Panc1 (cell line): Measurements from ENCODE around the gene MAP3K14. TPM values are rescaled to one million over a fixed set of nuclear protein-coding genes. Genes with fewer than 3 reads are reported as not detected.

Source experiments
- ATAC-seq: fragments of 200-7000 bp; cut with Tn5 transposase; 2 replicates; pipeline ENCODE4 v1.9.1; 2020; ENCODE audit warnings: mild to moderate bottlenecking, moderate library complexity
- BruUV-seq: library from RNA; stranded (reverse); fragments of 400-500 nt; replicated peaks from 2 replicates; lab custom pipeline; 2021; lab: Mats Ljungman, UMichigan
- CTCF ChIA-PET: fragments of 300-600 bp; sonication (Branson Sonifier 250); formaldehyde crosslinking; loops from one replicate; lab custom pipeline; 2022; ENCODE audit warnings: antibody characterized with exemption; lab: Charles Lee
- POLR2A ChIA-PET: fragments of 300-600 bp; sonication (Branson Sonifier 250); formaldehyde crosslinking; loops from one replicate; lab custom pipeline; 2022; ENCODE audit warnings: antibody characterized with exemption; lab: Charles Lee
- DNase-seq: peaks from one replicate; pipeline ENCODE4 v3.0.0-alpha.2; 2010; ENCODE audit warnings: low read depth, low spot score
- H3K27ac ChIP-seq: 2 replicates; pipeline ENCODE4 v1.5.1; 2011; ENCODE audit warnings: mild to moderate bottlenecking, low read length, inconsistent platforms
- H3K27me3 ChIP-seq: fragments of 200-500 bp; sonication (Bioruptor generic); 2 replicates; pipeline ENCODE4 v1.6.0; 2014; ENCODE audit warnings: low read length, inconsistent platforms; ENCODE audit not compliant: control insufficient read depth, insufficient read depth
- H3K36me3 ChIP-seq: fragments of 200-500 bp; sonication (Bioruptor generic); 2 replicates; pipeline ENCODE4 v1.5.1; 2014; ENCODE audit warnings: inconsistent platforms, mild to moderate bottlenecking, low read length, moderate library complexity; ENCODE audit not compliant: control insufficient read depth, insufficient read depth
- H3K4me1 ChIP-seq: 2 replicates; pipeline ENCODE4 v1.5.1; 2011; ENCODE audit warnings: inconsistent platforms, mild to moderate bottlenecking, low read length, moderate library complexity; ENCODE audit not compliant: control insufficient read depth, insufficient read depth
- H3K4me3 ChIP-seq, 2 experiments: 2 replicates each; pipeline ENCODE4 v1.5.1; 2011 to 2012; ENCODE audit warnings: low read depth in 2 of 2, low read length in 2 of 2, mild to moderate bottlenecking in 2 of 2, inconsistent platforms in 1 of 2, moderate library complexity in 1 of 2
- H3K9me3 ChIP-seq: fragments of 200-500 bp; sonication (Bioruptor generic); 2 replicates; pipeline ENCODE4 v1.5.1; 2014; ENCODE audit warnings: low read depth, mild to moderate bottlenecking, inconsistent platforms, low read length, moderate library complexity; ENCODE audit not compliant: control insufficient read depth, insufficient read depth
- CTCF ChIP-seq: fragments of 450-650 bp; IDR thresholded peaks from 2 replicates; pipeline ENCODE4 v1.5.1; 2017; ENCODE audit warnings: mild to moderate bottlenecking
- POLR2AphosphoS5 ChIP-seq: IDR thresholded peaks from 2 replicates; pipeline ENCODE4 v1.6.1; 2012; ENCODE audit warnings: mild to moderate bottlenecking, low read depth, low read length, moderate library complexity
- SIN3A ChIP-seq: IDR thresholded peaks from 2 replicates; pipeline ENCODE4 v1.6.1; 2012; ENCODE audit warnings: low read depth, mild to moderate bottlenecking, low read length, moderate library complexity, borderline replicate concordance; ENCODE audit not compliant: insufficient read depth
- TCF7L2 ChIP-seq: IDR thresholded peaks from 2 replicates; pipeline ENCODE4 v1.6.1; 2011; ENCODE audit warnings: mild to moderate bottlenecking, low read depth, low read length, inconsistent platforms
- in situ Hi-C: cut with HindIII; loops from 2 replicates; pipeline ENCODE4 v1.10.0; 2016; ENCODE audit warnings: low sequenced_read_pairs, low pct_unique_long_range_greater_than_20kb
- intact Hi-C: fragments of 100-400 bp; cut with micrococcal nuclease; formaldehyde crosslinking; loops from one replicate; pipeline ENCODE4 v1.10.0; 2022; ENCODE audit not compliant: unreplicated experiment
- total RNA-seq: library from RNA; stranded (reverse); gene quantifications from one replicate; pipeline ENCODE4 v1.2.1, GENCODE V29; 2021; ENCODE audit not compliant: unreplicated experiment
- TF ChIP-seq, protein P1 (sequence below), 2 experiments: IDR thresholded peaks; 2 replicates each; pipeline ENCODE4 v1.6.1; 2011 to 2012; ENCODE audit warnings: low read depth in 2 of 2, control low read depth in 1 of 2, low read length in 1 of 2, mild to moderate bottlenecking in 1 of 2, moderate library complexity in 1 of 2; ENCODE audit not compliant: insufficient read depth in 1 of 2

Gene MAP3K14
- total RNA-seq, 1 experiment from 2014 or later, result 80.8 TPM

DNA sequence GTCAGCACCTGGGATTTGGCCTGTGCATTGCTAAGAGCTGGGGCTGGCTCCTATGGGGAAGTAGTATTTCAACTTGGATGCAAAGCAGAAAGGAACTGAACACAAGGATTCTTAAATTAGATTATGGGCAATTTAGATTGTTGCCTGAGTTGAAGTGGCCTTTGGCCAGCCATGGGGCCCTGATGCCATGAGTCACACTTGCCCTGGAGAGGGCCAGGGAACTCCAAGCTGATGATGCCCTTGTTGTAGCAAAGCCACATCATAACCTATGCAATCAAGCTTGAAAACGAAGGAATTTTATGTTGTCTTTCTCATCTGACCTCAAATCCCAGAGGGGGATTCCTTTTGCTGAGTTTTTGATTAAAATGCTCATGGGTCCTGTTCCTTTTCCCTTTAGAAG lies 51.0 kb downstream of the MAP3K14 start:
- Histone ChIP-seq H3K4me3 (no peak overlapping the region), H3K27me3 (no peaks in the 10 kb centered on the region), H3K4me1 (peaks cover 73% of the 10 kb centered on the region), H3K27ac (peak overlapping the region; percentile 63), H3K9me3 (no peaks in the 10 kb centered on the region), H3K36me3 (peaks cover 10% of the 10 kb centered on the region)
- DNase-seq (no peak), ATAC-seq (no peak)
- ChIA-PET CTCF (interaction anchor here (1.3 kb wide), 1 partner anchor 11 kb away, joined by 4 read pairs; no protein-coding TSS in a partner anchor), POLR2A (interaction anchor here (0.6 kb wide), 1 partner anchor 9 kb away, joined by 6 read pairs; no protein-coding TSS in a partner anchor)
- in situ Hi-C loops, result no loop called here
- intact Hi-C loops, result no loop called here
- TF ChIP-seq CTCF, result no peak
- TF ChIP-seq SIN3A, result no peak
- no peak for TF ChIP-seq TCF7L2
- TF ChIP-seq, protein P1, sequence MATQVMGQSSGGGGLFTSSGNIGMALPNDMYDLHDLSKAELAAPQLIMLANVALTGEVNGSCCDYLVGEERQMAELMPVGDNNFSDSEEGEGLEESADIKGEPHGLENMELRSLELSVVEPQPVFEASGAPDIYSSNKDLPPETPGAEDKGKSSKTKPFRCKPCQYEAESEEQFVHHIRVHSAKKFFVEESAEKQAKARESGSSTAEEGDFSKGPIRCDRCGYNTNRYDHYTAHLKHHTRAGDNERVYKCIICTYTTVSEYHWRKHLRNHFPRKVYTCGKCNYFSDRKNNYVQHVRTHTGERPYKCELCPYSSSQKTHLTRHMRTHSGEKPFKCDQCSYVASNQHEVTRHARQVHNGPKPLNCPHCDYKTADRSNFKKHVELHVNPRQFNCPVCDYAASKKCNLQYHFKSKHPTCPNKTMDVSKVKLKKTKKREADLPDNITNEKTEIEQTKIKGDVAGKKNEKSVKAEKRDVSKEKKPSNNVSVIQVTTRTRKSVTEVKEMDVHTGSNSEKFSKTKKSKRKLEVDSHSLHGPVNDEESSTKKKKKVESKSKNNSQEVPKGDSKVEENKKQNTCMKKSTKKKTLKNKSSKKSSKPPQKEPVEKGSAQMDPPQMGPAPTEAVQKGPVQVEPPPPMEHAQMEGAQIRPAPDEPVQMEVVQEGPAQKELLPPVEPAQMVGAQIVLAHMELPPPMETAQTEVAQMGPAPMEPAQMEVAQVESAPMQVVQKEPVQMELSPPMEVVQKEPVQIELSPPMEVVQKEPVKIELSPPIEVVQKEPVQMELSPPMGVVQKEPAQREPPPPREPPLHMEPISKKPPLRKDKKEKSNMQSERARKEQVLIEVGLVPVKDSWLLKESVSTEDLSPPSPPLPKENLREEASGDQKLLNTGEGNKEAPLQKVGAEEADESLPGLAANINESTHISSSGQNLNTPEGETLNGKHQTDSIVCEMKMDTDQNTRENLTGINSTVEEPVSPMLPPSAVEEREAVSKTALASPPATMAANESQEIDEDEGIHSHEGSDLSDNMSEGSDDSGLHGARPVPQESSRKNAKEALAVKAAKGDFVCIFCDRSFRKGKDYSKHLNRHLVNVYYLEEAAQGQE (IDR thresholded peaks at IDR 0.05; ENCODE audit: insufficient read depth in 1 of 2, low read depth in 2 of 2, low read length in 1 of 2), result no peak
- TF ChIP-seq POLR2AphosphoS5, result no peak
- BruUV-seq, result no TSS peak

GRCh38 chr17:45264988-45265387 lies 51.8 kb downstream of the MAP3K14 start:
- Histone ChIP-seq H3K9me3 (no peaks in the 10 kb centered on the region), H3K4me1 (peaks cover 73% of the 10 kb centered on the region), H3K27me3 (no peaks in the 10 kb centered on the region), H3K36me3 (peaks cover 10% of the 10 kb centered on the region), H3K27ac (peak overlapping the region; percentile 21; the same call in 1 of the 2 replicates), H3K4me3 (no peak overlapping the region)
- POLR2A ChIA-PET, result interaction anchor here (0.6 kb wide), 1 partner anchor 10 kb away, joined by 6 read pairs; no protein-coding TSS in a partner anchor
- TF ChIP-seq TCF7L2 (no peak), SIN3A (no peak), POLR2AphosphoS5 (no peak), CTCF (no peak)
- TF ChIP-seq, protein P1 (IDR thresholded peaks at IDR 0.05; ENCODE audit: insufficient read depth in 1 of 2, low read depth in 2 of 2, low read length in 1 of 2), result no peak
- CTCF ChIA-PET, result no interaction called here
- ATAC-seq, result no peak
- in situ Hi-C loops (no loop called here), intact Hi-C loops (no loop called here)
- BruUV-seq, result no TSS peak
- no peak for DNase-seq
